Esophagus muscularis mucosa (tissue), 4 donors: Measurements from ENCODE around the gene SMOC1.

Source experiments
- CTCF ChIP-seq, 3 experiments: fragments of 200-600 bp in 2 of 3; fragments of 450-650 bp in 1 of 3; sonication (generic) in 2 of 3; IDR thresholded peaks; one replicate each; pipeline ENCODE4 v1.5.1; 2017 to 2019; ENCODE audit warnings: antibody characterized with exemption in 3 of 3, mild to moderate bottlenecking in 2 of 3, moderate library complexity in 1 of 3
- EP300 ChIP-seq: sonication (generic); formaldehyde crosslinking; IDR thresholded peaks from one replicate; pipeline ENCODE4 v1.6.1; 2017; ENCODE audit warnings: antibody characterized with exemption
- POLR2A ChIP-seq: fragments of 450-650 bp; IDR thresholded peaks from one replicate; pipeline ENCODE4 v1.6.1; 2017; ENCODE audit warnings: antibody characterized with exemption, moderate library complexity, mild to moderate bottlenecking, low read depth
- POLR2AphosphoS5 ChIP-seq, 2 donors: sonication (generic); formaldehyde crosslinking; IDR thresholded peaks; one replicate each; pipeline ENCODE4 v1.6.1; 2017; ENCODE audit warnings: antibody characterized with exemption in 2 of 2

GRCh38 chr14:70078329-70078728 lies 199.1 kb downstream of the SMOC1 start:
- TF ChIP-seq POLR2AphosphoS5 (IDR thresholded peaks at IDR 0.05): no peak
- TF ChIP-seq CTCF (IDR thresholded peaks at IDR 0.05): no peak
- TF ChIP-seq POLR2A: no peak
- TF ChIP-seq EP300: no peak
